Measurements from ENCODE around the gene PTMS. TPM values are rescaled to one million over a fixed set of nuclear protein-coding genes. Genes with fewer than 3 reads are reported as not detected.

PTMS gene
- total RNA-seq, 4 donors from 2014 or later = 105 to 853 (median 140) TPM

- TF ChIP-seq CTCF (IDR thresholded peaks at IDR 0.05) = no peak
- TF ChIP-seq POLR2A (IDR thresholded peaks at IDR 0.05) = no peak
- intact Hi-C loops (cut with DNase I; ENCODE audit: low total_unique reads) = no loop called here
- Histone ChIP-seq H3K4me1 (no peaks in the 10 kb centered on the region), H3K36me3 (no peaks in the 10 kb centered on the region), H3K4me3 (no peak overlapping the region), H3K27me3 (no peaks in the 10 kb centered on the region), H3K9me3 (no peaks in the 10 kb centered on the region), H3K27ac (no peak overlapping the region)
- DNase-seq = no peak
These were observed 18.1 kb downstream of the PTMS start for GRCh38 chr12:6784296-6784695.

- no peak overlapping the region for H3K27ac ChIP-seq
- H3K36me3 ChIP-seq = no peaks in the 10 kb centered on the region
- no peak overlapping the region for H3K4me3 ChIP-seq
- intact Hi-C loops (cut with DNase I; ENCODE audit: low total_unique reads) = no loop called here
- DNase-seq = no peak
- no peak for TF ChIP-seq CTCF (IDR thresholded peaks at IDR 0.05)
- TF ChIP-seq POLR2A (IDR thresholded peaks at IDR 0.05) = no peak
- no peaks in the 10 kb centered on the region for H3K27me3 ChIP-seq
- no peaks in the 10 kb centered on the region for H3K4me1 ChIP-seq
- H3K9me3 ChIP-seq = no peaks in the 10 kb centered on the region
These were observed 18.6 kb downstream of the PTMS start for GRCh38 chr12:6784761-6785160.

GRCh38 chr12:6786416-6787094 is 20.4 kb downstream of the PTMS start:
- Histone ChIP-seq H3K4me1 (no peaks in the 10 kb centered on the region), H3K9me3 (no peaks in the 10 kb centered on the region), H3K27me3 (no peaks in the 10 kb centered on the region), H3K36me3 (no peaks in the 10 kb centered on the region), H3K4me3 (no peak overlapping the region), H3K27ac (no peak overlapping the region)
- intact Hi-C loops (cut with DNase I; ENCODE audit: low total_unique reads) = no loop called here
- no peak for TF ChIP-seq POLR2A (IDR thresholded peaks at IDR 0.05)
- no peak for TF ChIP-seq CTCF (IDR thresholded peaks at IDR 0.05)
- no peak for DNase-seq

- no peaks in the 10 kb centered on the region for H3K36me3 ChIP-seq
- no peaks in the 10 kb centered on the region for H3K9me3 ChIP-seq
- DNase-seq = no peak
- H3K4me3 ChIP-seq = no peak overlapping the region
- intact Hi-C loops (cut with DNase I; ENCODE audit: low total_unique reads) = no loop called here
- TF ChIP-seq POLR2A (IDR thresholded peaks at IDR 0.05) = no peak
- H3K27me3 ChIP-seq = no peaks in the 10 kb centered on the region
- no peak overlapping the region for H3K27ac ChIP-seq
- no peaks in the 10 kb centered on the region for H3K4me1 ChIP-seq
These were observed 21.1 kb downstream of the PTMS start for GRCh38 chr12:6787309-6787708.

GRCh38 chr12:6788972-6789924 is 23.1 kb downstream of the PTMS start, which contains the start of gene CD4:
TSS of gene CD4 (plus strand) at chr12:6789528. CDS start at chr12:6800139, 10,611 bp downstream.
- intact Hi-C loops (cut with DNase I; ENCODE audit: low total_unique reads) = no loop called here
- no peaks in the 10 kb centered on the region for H3K9me3 ChIP-seq
- TF ChIP-seq POLR2A (IDR thresholded peaks at IDR 0.05) (no peak), CTCF (IDR thresholded peaks at IDR 0.05) (no peak)
- no peak within 1 kb of the TSS for H3K27ac ChIP-seq
- no peak for DNase-seq
- H3K27me3 ChIP-seq = no peaks in the 10 kb centered on the region
- no peaks in the 10 kb centered on the region for H3K4me1 ChIP-seq
- H3K36me3 ChIP-seq = no peaks in the 10 kb centered on the region
- H3K4me3 ChIP-seq = no peak within 1 kb of the TSS
